OCI-LY7 (cell line): Measurements from ENCODE around the gene TBC1D17. TPM values are rescaled to one million over a fixed set of nuclear protein-coding genes. Genes with fewer than 3 reads are reported as not detected.
A peak's percentile ranks its signal among the peaks of the same experiment; 100 is the strongest.

Source experiments
- BruUV-seq: library from RNA; stranded (reverse); fragments of 400-500 nt; replicated peaks from 2 replicates; lab custom pipeline; 2021; lab: Mats Ljungman, UMichigan
- CTCF ChIA-PET: fragments of 300-600 bp; sonication (Branson Sonifier 250); formaldehyde crosslinking; loops from one replicate; lab custom pipeline; 2022; ENCODE audit warnings: antibody characterized with exemption; ENCODE audit not compliant: unreplicated experiment; lab: Charles Lee
- POLR2A ChIA-PET: fragments of 300-600 bp; sonication (Branson Sonifier 250); formaldehyde crosslinking; loops from one replicate; lab custom pipeline; 2022; ENCODE audit warnings: antibody characterized with exemption; lab: Charles Lee
- DNase-seq: peaks from one replicate; pipeline ENCODE4 v3.0.0-alpha.2; 2015; ENCODE audit warnings: low spot score
- H2AFZ ChIP-seq: fragments of 200-600 bp; sonication (generic), shearing (Covaris generic); 2 replicates; pipeline ENCODE4 v1.6.1; 2014; ENCODE audit warnings: mild to moderate bottlenecking, antibody characterized with exemption, low read length, moderate library complexity
- H3K27ac ChIP-seq: fragments of 200-600 bp; sonication (generic); 2 replicates; pipeline ENCODE4 v1.5.1; 2014; ENCODE audit warnings: mixed run types, low read depth, mild to moderate bottlenecking, moderate library complexity, low read length, inconsistent platforms; ENCODE audit not compliant: poor library complexity, severe bottlenecking
- H3K36me3 ChIP-seq: fragments of 200-600 bp; sonication (generic); 2 replicates; pipeline ENCODE4 v1.6.1; 2014; ENCODE audit warnings: mild to moderate bottlenecking, antibody characterized with exemption, low read length, moderate library complexity, mixed read lengths; ENCODE audit not compliant: insufficient read depth
- H3K4me1 ChIP-seq: fragments of 200-600 bp; sonication (generic); 2 replicates; pipeline ENCODE4 v1.5.1; 2014; ENCODE audit warnings: mild to moderate bottlenecking, low read length; ENCODE audit not compliant: insufficient read depth, poor library complexity, severe bottlenecking
- H3K4me2 ChIP-seq: fragments of 200-600 bp; sonication (generic); 2 replicates; pipeline ENCODE4 v1.6.1; 2014; ENCODE audit warnings: mild to moderate bottlenecking, low read length
- H3K4me3 ChIP-seq: fragments of 200-600 bp; sonication (generic); 2 replicates; pipeline ENCODE4 v1.5.1; 2014; ENCODE audit warnings: mild to moderate bottlenecking, low read depth, low read length; ENCODE audit not compliant: poor library complexity, severe bottlenecking
- H3K79me2 ChIP-seq: fragments of 200-600 bp; sonication (generic); 2 replicates; pipeline ENCODE4 v1.6.1; 2016; ENCODE audit warnings: low read depth, mild to moderate bottlenecking, low read length, moderate library complexity, mixed read lengths; ENCODE audit not compliant: insufficient read depth
- H3K9me2 ChIP-seq: fragments of 200-600 bp; sonication (generic); 2 replicates; pipeline ENCODE4 v1.6.1; 2016; ENCODE audit warnings: mild to moderate bottlenecking, low read length, mixed read lengths; ENCODE audit not compliant: insufficient read depth
- H3K9me3 ChIP-seq: fragments of 200-600 bp; sonication (generic); 2 replicates; pipeline ENCODE4 v1.6.1; 2014; ENCODE audit warnings: mild to moderate bottlenecking, mixed run types, low read length, mixed read lengths
- H4K20me1 ChIP-seq: fragments of 200-600 bp; sonication (generic); 2 replicates; pipeline ENCODE4 v1.6.1; 2014; ENCODE audit warnings: mild to moderate bottlenecking, antibody characterized with exemption, low read length, moderate library complexity, mixed read lengths; ENCODE audit not compliant: insufficient read depth
- CTCF ChIP-seq: fragments of 200-600 bp; sonication (generic); conservative IDR thresholded peaks from 2 replicates; pipeline ENCODE4 v1.5.1; 2014; ENCODE audit warnings: mild to moderate bottlenecking, antibody characterized with exemption, low read length, moderate library complexity, mixed read lengths
- EZH2phosphoT487 ChIP-seq: fragments of 200-600 bp; sonication (generic); IDR thresholded peaks from 2 replicates; pipeline ENCODE4 v1.6.1; 2018; ENCODE audit warnings: low read depth, borderline replicate concordance, mild to moderate bottlenecking, mixed run types, antibody characterized with exemption, low read length, moderate library complexity, mixed read lengths
- intact Hi-C: fragments of 100-400 bp; cut with micrococcal nuclease; formaldehyde crosslinking; loops from one replicate; pipeline ENCODE4 v1.10.0; 2022; ENCODE audit not compliant: unreplicated experiment
- microRNA-seq: library from miRNA; unstranded; fragments of <30 nt; microRNA quantifications from one replicate; pipeline ENCODE4 v1.2.0, GENCODE V29; 2022; ENCODE audit warnings: borderline replicate concordance
- small RNA-seq: library from RNA; depleted of rRNA; stranded (forward); fragments of <200 nt; gene quantifications from one replicate; pipeline ENCODE3, GENCODE V24; 2014
- total RNA-seq, 2 experiments: library from RNA; depleted of rRNA in 1 of 2; stranded (reverse); fragments of >200 nt in 1 of 2; shearing (Covaris generic) in 1 of 2; gene quantifications; 2 replicates each; pipeline ENCODE4 v1.2.3, GENCODE V29; 2014 to 2022

TBC1D17 gene
- total RNA-seq, 2 experiments from 2014 or later, result 8.0 to 24.0 TPM

- Histone ChIP-seq H3K27ac (no peak overlapping the region), H2AFZ (no peak overlapping the region), H3K4me3 (no peak overlapping the region), H3K9me3 (no peaks in the 10 kb centered on the region), H4K20me1 (peaks cover 21% of the 10 kb centered on the region), H3K9me2 (no peaks in the 10 kb centered on the region), H3K4me2 (no peak overlapping the region), H3K4me1 (peaks cover 13% of the 10 kb centered on the region), H3K79me2 (peaks cover 34% of the 10 kb centered on the region), H3K36me3 (peaks cover 49% of the 10 kb centered on the region)
- no peak for TF ChIP-seq EZH2phosphoT487
- no peak for DNase-seq
- ChIA-PET CTCF (no interaction called here), POLR2A (no interaction called here)
- no TSS peak for BruUV-seq
- intact Hi-C loops, result no loop called here
These were observed 56.1 kb downstream of the TBC1D17 start for GRCh38 chr19:49933643-49934042.

GRCh38 chr19:49936549-49936948 is 59.0 kb downstream of the TBC1D17 start:
- Histone ChIP-seq H3K79me2 (peaks cover 7% of the 10 kb centered on the region), H3K4me3 (no peak overlapping the region), H2AFZ (no peak overlapping the region), H4K20me1 (peaks cover 7% of the 10 kb centered on the region), H3K9me2 (no peaks in the 10 kb centered on the region), H3K27ac (no peak overlapping the region), H3K9me3 (no peaks in the 10 kb centered on the region), H3K4me2 (no peak overlapping the region), H3K4me1 (no peaks in the 10 kb centered on the region), H3K36me3 (peaks cover 24% of the 10 kb centered on the region)
- CTCF ChIA-PET, result no interaction called here
- POLR2A ChIA-PET, result no interaction called here
- no TSS peak for BruUV-seq
- TF ChIP-seq CTCF, result no peak
- no peak for TF ChIP-seq EZH2phosphoT487
- no peak for DNase-seq
- intact Hi-C loops, result no loop called here

GRCh38 chr19:49937750-49938381 is 60.4 kb downstream of the TBC1D17 start:
- POLR2A ChIA-PET, result interaction anchor here (0.9 kb wide), 1 partner anchor 17 kb away, joined by 5 read pairs; no protein-coding TSS in a partner anchor
- 0 out of 2 replicates have a peak overlapping the region, but pooled peaks have one; percentile 19 for H3K4me2 ChIP-seq
- intact Hi-C loops, result loop anchor here (1.0 kb wide), 1 partner anchor 45 kb away; no protein-coding TSS in a partner anchor

More at GRCh38 chr19:49937750-49938381, 60.4 kb downstream of the TBC1D17 start:
- CTCF ChIA-PET, result no interaction called here
- H3K4me3 ChIP-seq, result no peak overlapping the region
- H3K9me2 ChIP-seq, result no peaks in the 10 kb centered on the region
- no peak overlapping the region for H3K27ac ChIP-seq
- H3K4me1 ChIP-seq, result no peaks in the 10 kb centered on the region
- no peaks in the 10 kb centered on the region for H4K20me1 ChIP-seq
- no peak overlapping the region for H2AFZ ChIP-seq
- no TSS peak for BruUV-seq
- TF ChIP-seq EZH2phosphoT487 (no peak), CTCF (peak; percentile 97)
- peaks cover 11% of the 10 kb centered on the region for H3K36me3 ChIP-seq
- H3K9me3 ChIP-seq, result no peaks in the 10 kb centered on the region
- peak; percentile 73 for DNase-seq
- no peaks in the 10 kb centered on the region for H3K79me2 ChIP-seq

Small RNA genes lying within 50 kb of the gene (microRNA-seq; reads per million reads assigned to microRNA genes)
- gene MIR4749 (not detected), gene MIR4750 (3.0 reads per million), gene MIR6800 (3.8 reads per million)

Small RNA genes lying within 50 kb of the gene (small RNA-seq; reads per million reads assigned to genes)
- not detected for gene MIR4749

Other genes starting within 250 kb of the TBC1D17 start
- gene RRAS, start 237.6 kb upstream of the TBC1D17 start, total RNA-seq (2014; rRNA removed; shearing (Covaris generic)), result 3.4 and 4.7 TPM in 2 replicates
- gene RRAS, start 237.6 kb upstream of the TBC1D17 start, total RNA-seq (2022), result 5.4 and 5.5 TPM in 2 replicates
- gene SCAF1, start 235.5 kb upstream of the TBC1D17 start, total RNA-seq (2014; rRNA removed; shearing (Covaris generic)), result 12.4 and 15.0 TPM in 2 replicates
- gene SCAF1, start 235.5 kb upstream of the TBC1D17 start, total RNA-seq (2022), result 43.4 and 44.0 TPM in 2 replicates
- 116 and 117 TPM in 2 replicates for gene IRF3, start 211.8 kb upstream of the TBC1D17 start, total RNA-seq (2014; rRNA removed; shearing (Covaris generic))
- gene IRF3, start 211.8 kb upstream of the TBC1D17 start, total RNA-seq (2022), result 96.6 and 98.5 TPM in 2 replicates
- 38.9 and 41.3 TPM in 2 replicates for gene BCL2L12, start 211.8 kb upstream of the TBC1D17 start, total RNA-seq (2014; rRNA removed; shearing (Covaris generic))
- 65.4 and 75.5 TPM in 2 replicates for gene BCL2L12, start 211.8 kb upstream of the TBC1D17 start, total RNA-seq (2022)
- gene PRMT1, start 200.4 kb upstream of the TBC1D17 start, total RNA-seq (2014; rRNA removed; shearing (Covaris generic)), result 403 and 412 TPM in 2 replicates
- 266 and 285 TPM in 2 replicates for gene PRMT1, start 200.4 kb upstream of the TBC1D17 start, total RNA-seq (2022)
- gene ADM5, start 188.1 kb upstream of the TBC1D17 start, total RNA-seq (2014; rRNA removed; shearing (Covaris generic)), result 11.8 and 16.5 TPM in 2 replicates
- gene ADM5, start 188.1 kb upstream of the TBC1D17 start, total RNA-seq (2022), result 15.3 and 17.9 TPM in 2 replicates
- gene CPT1C, start 186.6 kb upstream of the TBC1D17 start, total RNA-seq (2014; rRNA removed; shearing (Covaris generic)), result 0.23 and 0.95 TPM in 2 replicates
- 0.86 and 2.6 TPM in 2 replicates for gene CPT1C, start 186.6 kb upstream of the TBC1D17 start, total RNA-seq (2022)
- gene TSKS, start 114.4 kb upstream of the TBC1D17 start, total RNA-seq (2014; rRNA removed; shearing (Covaris generic)), result not detected in 2 replicates
- gene TSKS, start 114.4 kb upstream of the TBC1D17 start, total RNA-seq (2022), result not detected in 2 replicates
- gene AP2A1, start 110.7 kb upstream of the TBC1D17 start, total RNA-seq (2014; rRNA removed; shearing (Covaris generic)), result 29.7 and 47.4 TPM in 2 replicates
- 46.9 and 50.4 TPM in 2 replicates for gene AP2A1, start 110.7 kb upstream of the TBC1D17 start, total RNA-seq (2022)
- gene FUZ, start 64.4 kb upstream of the TBC1D17 start, total RNA-seq (2014; rRNA removed; shearing (Covaris generic)), result 33.6 and 35.1 TPM in 2 replicates
- 28.1 and 34.6 TPM in 2 replicates for gene FUZ, start 64.4 kb upstream of the TBC1D17 start, total RNA-seq (2022)
- 73.5 and 85.1 TPM in 2 replicates for gene MED25, start 59.4 kb upstream of the TBC1D17 start, total RNA-seq (2014; rRNA removed; shearing (Covaris generic))
- gene MED25, start 59.4 kb upstream of the TBC1D17 start, total RNA-seq (2022), result 111 and 146 TPM in 2 replicates
- 101 and 124 TPM in 2 replicates for gene PTOV1, start 26.5 kb upstream of the TBC1D17 start, total RNA-seq (2014; rRNA removed; shearing (Covaris generic))
- 105 and 114 TPM in 2 replicates for gene PTOV1, start 26.5 kb upstream of the TBC1D17 start, total RNA-seq (2022)
- gene PNKP, start 10.1 kb upstream of the TBC1D17 start, total RNA-seq (2014; rRNA removed; shearing (Covaris generic)), result 65.4 and 90.9 TPM in 2 replicates
- gene PNKP, start 10.1 kb upstream of the TBC1D17 start, total RNA-seq (2022), result 118 and 140 TPM in 2 replicates
- gene AKT1S1, start 347 bp upstream of the TBC1D17 start, total RNA-seq (2014; rRNA removed; shearing (Covaris generic)), result 7.3 TPM in 2 replicates
- gene AKT1S1, start 347 bp upstream of the TBC1D17 start, total RNA-seq (2022), result 19.8 and 21.2 TPM in 2 replicates
- 0.25 and 0.39 TPM in 2 replicates for gene IL4I1, start 19.2 kb downstream of the TBC1D17 start, total RNA-seq (2014; rRNA removed; shearing (Covaris generic))
- gene IL4I1, start 19.2 kb downstream of the TBC1D17 start, total RNA-seq (2022), result 1.7 and 1.8 TPM in 2 replicates
- 265 and 268 TPM in 2 replicates for gene ATF5, start 51.5 kb downstream of the TBC1D17 start, total RNA-seq (2014; rRNA removed; shearing (Covaris generic))
- 527 and 597 TPM in 2 replicates for gene ATF5, start 51.5 kb downstream of the TBC1D17 start, total RNA-seq (2022)
- gene NUP62, start 51.8 kb downstream of the TBC1D17 start, total RNA-seq (2014; rRNA removed; shearing (Covaris generic)), result 56.3 and 75.6 TPM in 2 replicates
- 70.1 and 76.3 TPM in 2 replicates for gene NUP62, start 51.8 kb downstream of the TBC1D17 start, total RNA-seq (2022)
- gene SIGLEC11, start 83.5 kb downstream of the TBC1D17 start, total RNA-seq (2014; rRNA removed; shearing (Covaris generic)), result not detected in 2 replicates
- not detected in 2 replicates for gene SIGLEC11, start 83.5 kb downstream of the TBC1D17 start, total RNA-seq (2022)
- gene VRK3, start 147.7 kb downstream of the TBC1D17 start, total RNA-seq (2014; rRNA removed; shearing (Covaris generic)), result 34.5 and 39.9 TPM in 2 replicates
- gene VRK3, start 147.7 kb downstream of the TBC1D17 start, total RNA-seq (2022), result 47.3 and 62.7 TPM in 2 replicates
- 23.1 and 27.4 TPM in 2 replicates for gene ZNF473, start 148.3 kb downstream of the TBC1D17 start, total RNA-seq (2014; rRNA removed; shearing (Covaris generic))
- 16.0 and 16.9 TPM in 2 replicates for gene ZNF473, start 148.3 kb downstream of the TBC1D17 start, total RNA-seq (2022)